Transverse colon (tissue), 4 donors: Measurements from ENCODE around the gene ZNF865. TPM values are rescaled to one million over a fixed set of nuclear protein-coding genes. Genes with fewer than 3 reads are reported as not detected.
A peak's percentile ranks its signal among the peaks of the same experiment; 100 is the strongest.

Experiments used
- DNase-seq: peaks from one replicate; pipeline ENCODE4 v3.0.0-alpha.2; 2019
- H3K27ac ChIP-seq, 4 donors: fragments of 200-600 bp; sonication (generic); 2 replicates each; pipeline ENCODE4 v1.5.1; 2016 to 2018; ENCODE audit warnings: inconsistent platforms in 4 of 4
- H3K27me3 ChIP-seq: fragments of 200-600 bp; sonication (generic); 2 replicates; pipeline ENCODE4 v1.5.1; 2017; ENCODE audit warnings: inconsistent platforms
- H3K36me3 ChIP-seq, 4 donors: fragments of 200-600 bp; sonication (generic); 2 replicates each; pipeline ENCODE4 v1.5.1; 2017 to 2019; ENCODE audit warnings: inconsistent platforms in 4 of 4
- H3K4me1 ChIP-seq, 4 donors: fragments of 200-600 bp; sonication (generic); 2 replicates each; pipeline ENCODE4 v1.5.1; 2017 to 2020; ENCODE audit warnings: inconsistent platforms in 4 of 4
- H3K4me3 ChIP-seq, 4 donors: fragments of 200-600 bp; sonication (generic); 1 replicate in 1 of 4; 2 replicates in 3 of 4; pipeline versions ENCODE4 v1.5.1 to v1.6.1; 2017 to 2019; ENCODE audit warnings: inconsistent platforms in 4 of 4
- H3K9me3 ChIP-seq, 2 donors: fragments of 200-600 bp; sonication (generic); 2 replicates each; pipeline ENCODE4 v1.5.1; 2017 to 2019; ENCODE audit warnings: inconsistent platforms in 2 of 2
- EP300 ChIP-seq: sonication (generic); formaldehyde crosslinking; IDR thresholded peaks from one replicate; pipeline ENCODE4 v1.6.1; 2017; ENCODE audit warnings: antibody characterized with exemption, low read depth
- POLR2A ChIP-seq: fragments of 450-650 bp; IDR thresholded peaks from one replicate; pipeline ENCODE4 v1.6.1; 2016; ENCODE audit warnings: antibody characterized with exemption, mild to moderate bottlenecking, moderate library complexity
- POLR2AphosphoS5 ChIP-seq, 3 donors: sonication (generic); formaldehyde crosslinking; IDR thresholded peaks; one replicate each; pipeline ENCODE4 v1.6.1; 2016; ENCODE audit warnings: antibody characterized with exemption in 3 of 3
- WGBS, 2 donors: methylation state at CpG; one replicate each; pipeline ENCODE4 v1.1.5; 2018; ENCODE audit warnings: low coverage in 1 of 2; 5-methylcytosine and 5-hydroxymethylcytosine counted together
- in situ Hi-C, 4 donors: fragments of 200-750 bp; cut with MboI; loops; one replicate each; pipeline versions ENCODE4 v1.15.0 to v1.15.1; 2017; ENCODE audit warnings: low sequenced_read_pairs in 3 of 4, low pct_ligation_motif_present in 1 of 4, low pct_unique_long_range_greater_than_20kb in 1 of 4
- intact Hi-C: fragments of 100-400 bp; cut with DNase I; formaldehyde crosslinking; loops from one replicate; pipeline ENCODE4 v1.15.1; 2023; ENCODE audit warnings: low total_unique reads
- total RNA-seq, 4 donors: library from RNA; depleted of rRNA; stranded (reverse); fragments of >200 nt; gene quantifications; one replicate each; pipeline ENCODE4 v1.1.0, GENCODE V29; 2016
- TF ChIP-seq, protein P1 (sequence below), 5 experiments: fragments of 200-600 bp in 3 of 5; fragments of 450-650 bp in 2 of 5; sonication (generic) in 3 of 5; IDR thresholded peaks; 1 replicate in 2 of 5; 2 replicates in 3 of 5; pipeline ENCODE4 v1.5.1; 2016 to 2017; ENCODE audit warnings: antibody characterized with exemption in 5 of 5, inconsistent platforms in 3 of 5, mild to moderate bottlenecking in 2 of 5, moderate library complexity in 1 of 5

The ZNF865 gene
- total RNA-seq, 4 donors from 2014 or later = 8.3 to 50.1 (median 13.4) TPM

DNA sequence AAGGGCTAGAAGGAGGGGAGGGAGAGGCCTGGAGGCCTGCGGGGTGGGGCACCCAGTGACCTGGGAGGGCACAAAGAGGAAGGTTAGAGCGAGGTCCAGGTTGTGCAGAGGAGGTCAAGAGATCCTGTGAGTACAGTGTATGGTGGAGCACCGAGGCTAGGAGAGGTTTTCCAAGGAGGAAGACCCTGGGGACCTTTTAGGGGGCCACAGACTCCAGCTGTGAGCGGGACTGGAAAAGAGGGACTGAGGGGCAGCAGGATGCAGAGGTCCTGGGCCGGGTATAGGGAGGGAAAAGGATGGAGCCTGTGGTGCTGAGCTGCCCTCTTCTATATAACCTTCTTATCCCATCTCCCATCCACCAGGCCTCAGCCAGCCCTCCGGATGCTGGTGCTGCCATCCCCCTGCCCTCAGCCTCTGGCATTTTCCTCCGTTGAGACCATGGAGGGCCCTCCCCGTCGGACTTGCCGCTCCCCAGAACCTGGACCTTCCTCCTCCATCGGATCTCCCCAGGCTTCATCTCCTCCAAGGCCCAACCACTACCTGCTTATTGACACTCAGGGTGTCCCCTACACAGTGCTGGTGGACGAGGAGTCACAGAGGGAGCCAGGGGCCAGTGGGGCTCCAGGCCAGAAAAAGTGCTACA lies 38.9 kb downstream of the ZNF865 start:
- no peak for DNase-seq
- intact Hi-C loops = no loop called here

DNA sequence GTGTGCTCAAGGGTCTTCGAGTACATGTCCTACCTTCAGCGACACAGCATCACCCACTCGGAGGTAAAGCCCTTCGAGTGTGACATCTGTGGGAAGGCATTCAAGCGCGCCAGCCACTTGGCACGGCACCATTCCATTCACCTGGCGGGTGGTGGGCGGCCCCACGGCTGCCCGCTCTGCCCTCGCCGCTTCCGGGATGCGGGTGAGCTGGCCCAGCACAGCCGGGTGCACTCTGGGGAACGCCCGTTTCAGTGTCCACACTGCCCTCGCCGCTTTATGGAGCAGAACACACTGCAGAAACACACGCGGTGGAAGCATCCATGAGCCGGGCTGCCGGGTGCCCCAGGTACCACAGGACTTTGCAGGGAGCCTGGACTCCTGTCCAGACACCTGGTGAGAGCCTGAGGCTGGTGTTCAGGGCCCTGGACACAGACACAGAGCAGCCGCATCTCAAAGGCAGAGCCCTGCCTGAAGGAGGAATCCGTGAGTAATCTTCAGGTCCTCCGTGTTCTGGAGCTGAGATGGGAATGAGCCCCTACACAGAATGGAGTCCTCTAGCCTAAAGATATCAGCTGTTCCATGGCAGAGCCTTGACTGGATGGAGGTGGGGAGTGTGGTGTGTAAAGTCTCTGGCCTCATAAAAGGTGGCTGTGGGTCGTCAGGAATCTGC lies 39.5 kb downstream of the ZNF865 start:
- WGBS, 2 donors = 87% methylated on average over 25 of the region's 28 CpGs; no CpG with 5 or more reads in 1 of the 2 donors
- DNase-seq = no peak
- Histone ChIP-seq H3K4me1 (peaks cover 25 to 60% (median 53%) of the 10 kb centered on the region in 4 donors), H3K36me3 (no peaks in the 10 kb centered on the region), H3K4me3 (no peak overlapping the region), H3K9me3 (no peaks in the 10 kb centered on the region), H3K27ac (no peak overlapping the region), H3K27me3 (no peaks in the 10 kb centered on the region)
- TF ChIP-seq POLR2AphosphoS5 (IDR thresholded peaks at IDR 0.05) = no peak
- TF ChIP-seq EP300 = no peak
- TF ChIP-seq POLR2A = no peak
- TF ChIP-seq, protein P1, sequence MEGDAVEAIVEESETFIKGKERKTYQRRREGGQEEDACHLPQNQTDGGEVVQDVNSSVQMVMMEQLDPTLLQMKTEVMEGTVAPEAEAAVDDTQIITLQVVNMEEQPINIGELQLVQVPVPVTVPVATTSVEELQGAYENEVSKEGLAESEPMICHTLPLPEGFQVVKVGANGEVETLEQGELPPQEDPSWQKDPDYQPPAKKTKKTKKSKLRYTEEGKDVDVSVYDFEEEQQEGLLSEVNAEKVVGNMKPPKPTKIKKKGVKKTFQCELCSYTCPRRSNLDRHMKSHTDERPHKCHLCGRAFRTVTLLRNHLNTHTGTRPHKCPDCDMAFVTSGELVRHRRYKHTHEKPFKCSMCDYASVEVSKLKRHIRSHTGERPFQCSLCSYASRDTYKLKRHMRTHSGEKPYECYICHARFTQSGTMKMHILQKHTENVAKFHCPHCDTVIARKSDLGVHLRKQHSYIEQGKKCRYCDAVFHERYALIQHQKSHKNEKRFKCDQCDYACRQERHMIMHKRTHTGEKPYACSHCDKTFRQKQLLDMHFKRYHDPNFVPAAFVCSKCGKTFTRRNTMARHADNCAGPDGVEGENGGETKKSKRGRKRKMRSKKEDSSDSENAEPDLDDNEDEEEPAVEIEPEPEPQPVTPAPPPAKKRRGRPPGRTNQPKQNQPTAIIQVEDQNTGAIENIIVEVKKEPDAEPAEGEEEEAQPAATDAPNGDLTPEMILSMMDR (IDR thresholded peaks at IDR 0.05) = no peak
- intact Hi-C loops (no loop called here), in situ Hi-C loops (no loop called here)

More for the DNA sequence above, 38.9 kb downstream of the ZNF865 start:
- in situ Hi-C loops = no loop called here
- no peak for TF ChIP-seq POLR2A
- no peak for TF ChIP-seq POLR2AphosphoS5 (IDR thresholded peaks at IDR 0.05)
- no peak for TF ChIP-seq EP300
- TF ChIP-seq, protein P1 (IDR thresholded peaks at IDR 0.05) = no peak
- Histone ChIP-seq H3K36me3 (no peaks in the 10 kb centered on the region), H3K4me1 (peaks cover 25 to 62% (median 55%) of the 10 kb centered on the region in 4 donors), H3K27ac (peak overlapping the region; percentile 93 to 98 (median 95)), H3K27me3 (no peaks in the 10 kb centered on the region), H3K4me3 (peak overlapping the region; percentile 89 to 99 (median 94)), H3K9me3 (no peaks in the 10 kb centered on the region)
- WGBS, 2 donors = 46 to 70% methylated on average over 7 to 12 of the region's 12 CpGs

DNA sequence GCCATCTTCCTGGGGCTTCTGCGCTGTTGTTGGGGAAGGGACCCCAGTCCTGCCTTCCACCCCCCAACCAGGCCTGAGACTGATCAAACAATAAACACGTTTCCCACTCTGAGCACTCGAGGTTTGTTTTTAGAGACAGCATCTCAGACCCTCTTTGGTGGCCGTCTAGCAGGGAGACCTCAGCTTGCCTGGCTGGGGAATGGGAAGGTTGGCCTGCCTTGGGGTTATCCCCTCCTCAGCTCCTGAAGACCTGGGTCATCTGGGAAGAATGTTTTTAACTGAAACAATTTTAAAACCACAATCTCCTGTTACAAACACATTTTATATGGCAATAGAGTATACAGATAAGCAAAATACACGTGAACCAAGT lies 40.0 kb downstream of the ZNF865 start:
- Histone ChIP-seq H3K9me3 (no peaks in the 10 kb centered on the region), H3K4me1 (peaks cover 20 to 55% (median 48%) of the 10 kb centered on the region in 4 donors), H3K4me3 (no peak overlapping the region), H3K27ac (no peak overlapping the region), H3K36me3 (no peaks in the 10 kb centered on the region), H3K27me3 (no peaks in the 10 kb centered on the region)
- no peak for DNase-seq
- intact Hi-C loops (no loop called here), in situ Hi-C loops (no loop called here)
- 40 to 66% methylated on average over 1 to 5 of the region's 5 CpGs for WGBS, 2 donors
- TF ChIP-seq EP300 (no peak), POLR2A (no peak), POLR2AphosphoS5 (IDR thresholded peaks at IDR 0.05) (no peak)
- TF ChIP-seq, protein P1 (IDR thresholded peaks at IDR 0.05) = no peak

DNA sequence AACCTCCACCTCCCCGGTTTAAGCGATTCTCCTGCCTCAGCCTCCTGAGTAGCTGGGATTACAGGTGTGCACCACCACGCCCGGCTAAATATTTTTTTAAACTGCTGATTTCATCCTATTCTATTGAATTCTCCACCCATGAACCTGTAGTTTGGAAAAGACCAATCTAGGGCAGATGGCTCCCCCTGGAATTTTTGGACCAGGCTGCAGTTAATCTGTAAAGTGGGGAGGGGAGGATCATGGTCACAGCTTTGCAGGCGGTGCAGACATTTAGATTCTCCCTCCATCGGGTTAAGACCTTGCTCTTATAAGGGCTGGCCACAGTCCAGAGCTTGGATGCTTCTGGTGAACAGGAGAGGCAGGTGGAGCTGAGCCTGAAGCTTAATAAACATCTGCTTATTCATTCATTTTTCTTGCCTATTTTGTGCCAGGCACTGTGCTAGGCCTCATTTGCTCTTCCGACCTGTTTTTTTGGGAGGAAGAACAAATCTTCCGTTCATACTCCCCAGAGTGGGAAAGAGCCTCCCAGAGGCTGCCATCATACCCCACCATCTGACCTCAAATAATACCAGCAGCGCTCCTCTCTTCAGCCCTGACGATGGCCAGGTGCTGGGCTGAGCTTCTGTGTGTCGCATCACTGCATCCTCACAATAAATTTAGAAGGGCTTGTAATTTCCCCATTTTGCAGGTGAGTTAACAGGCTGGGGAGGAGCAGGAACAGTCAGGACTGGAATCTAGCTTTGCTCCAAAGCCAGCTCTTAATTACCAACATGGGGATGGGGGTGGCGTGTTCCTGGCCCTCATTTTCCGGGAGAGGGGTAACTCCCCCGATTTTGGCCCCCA lies 41.7 kb downstream of the ZNF865 start:
- TF ChIP-seq POLR2AphosphoS5 (IDR thresholded peaks at IDR 0.05) (no peak), EP300 (no peak), POLR2A (no peak)
- TF ChIP-seq, protein P1 (IDR thresholded peaks at IDR 0.05) = no peak
- Histone ChIP-seq H3K4me1 (peaks cover 20 to 47% (median 41%) of the 10 kb centered on the region in 4 donors), H3K27ac (peak overlapping the region; percentile 82 to 91 (median 86))

More for the DNA sequence above, 41.7 kb downstream of the ZNF865 start:
- H3K9me3 ChIP-seq = no peaks in the 10 kb centered on the region
- no peaks in the 10 kb centered on the region for H3K27me3 ChIP-seq
- peak overlapping the region; percentile 58 to 87 (median 74) for H3K4me3 ChIP-seq
- no peak for DNase-seq
- in situ Hi-C loops = no loop called here
- intact Hi-C loops = no loop called here
- H3K36me3 ChIP-seq = no peaks in the 10 kb centered on the region
- WGBS, 2 donors = 41 to 66% methylated on average over 7 to 14 of the region's 14 CpGs
